GM10266 (cell line): ENCODE results near the gene KIAA0753.

Source experiments
- DNase-seq: peaks from one replicate; pipeline ENCODE4 v3.0.0; 2012; ENCODE audit errors: extremely low spot score
- TF ChIP-seq, protein P1 (sequence below): IDR thresholded peaks from 2 replicates; pipeline ENCODE4 v1.5.1; 2012; ENCODE audit warnings: mild to moderate bottlenecking, low read depth; ENCODE audit not compliant: control insufficient read depth, insufficient read depth; ENCODE audit errors: missing control alignments

The KIAA0753 gene

DNA sequence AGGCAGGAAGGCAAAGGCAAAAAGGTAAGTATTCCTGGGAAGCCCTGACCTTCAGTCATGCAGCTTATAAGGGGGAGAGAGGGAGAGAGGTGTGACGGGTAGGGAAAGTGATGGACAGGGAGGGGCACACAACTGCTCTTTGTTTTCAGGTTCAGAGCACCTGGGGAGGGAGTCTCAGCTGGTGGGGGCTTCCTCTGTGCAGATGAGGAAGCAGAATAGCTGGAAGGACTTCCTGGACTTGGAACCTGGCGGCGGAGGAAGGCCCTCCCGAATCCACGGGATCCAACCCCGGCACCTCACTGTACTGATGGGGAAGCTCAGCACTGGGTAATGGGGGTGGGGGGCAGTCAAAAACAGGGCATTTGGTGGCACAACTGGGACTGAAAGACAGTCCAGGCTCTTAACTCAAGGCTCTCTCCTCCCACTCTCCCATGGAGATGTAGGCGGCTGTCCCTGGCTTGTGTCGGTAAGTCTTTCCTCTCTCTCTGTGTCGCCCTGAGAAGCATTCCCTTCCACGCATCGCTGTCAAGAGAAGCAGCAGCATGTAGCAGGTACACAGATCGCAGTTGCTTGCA, 72.2 kb downstream of the KIAA0753 start:
- no peak for DNase-seq
- TF ChIP-seq, protein P1, sequence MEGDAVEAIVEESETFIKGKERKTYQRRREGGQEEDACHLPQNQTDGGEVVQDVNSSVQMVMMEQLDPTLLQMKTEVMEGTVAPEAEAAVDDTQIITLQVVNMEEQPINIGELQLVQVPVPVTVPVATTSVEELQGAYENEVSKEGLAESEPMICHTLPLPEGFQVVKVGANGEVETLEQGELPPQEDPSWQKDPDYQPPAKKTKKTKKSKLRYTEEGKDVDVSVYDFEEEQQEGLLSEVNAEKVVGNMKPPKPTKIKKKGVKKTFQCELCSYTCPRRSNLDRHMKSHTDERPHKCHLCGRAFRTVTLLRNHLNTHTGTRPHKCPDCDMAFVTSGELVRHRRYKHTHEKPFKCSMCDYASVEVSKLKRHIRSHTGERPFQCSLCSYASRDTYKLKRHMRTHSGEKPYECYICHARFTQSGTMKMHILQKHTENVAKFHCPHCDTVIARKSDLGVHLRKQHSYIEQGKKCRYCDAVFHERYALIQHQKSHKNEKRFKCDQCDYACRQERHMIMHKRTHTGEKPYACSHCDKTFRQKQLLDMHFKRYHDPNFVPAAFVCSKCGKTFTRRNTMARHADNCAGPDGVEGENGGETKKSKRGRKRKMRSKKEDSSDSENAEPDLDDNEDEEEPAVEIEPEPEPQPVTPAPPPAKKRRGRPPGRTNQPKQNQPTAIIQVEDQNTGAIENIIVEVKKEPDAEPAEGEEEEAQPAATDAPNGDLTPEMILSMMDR = no peak

DNA sequence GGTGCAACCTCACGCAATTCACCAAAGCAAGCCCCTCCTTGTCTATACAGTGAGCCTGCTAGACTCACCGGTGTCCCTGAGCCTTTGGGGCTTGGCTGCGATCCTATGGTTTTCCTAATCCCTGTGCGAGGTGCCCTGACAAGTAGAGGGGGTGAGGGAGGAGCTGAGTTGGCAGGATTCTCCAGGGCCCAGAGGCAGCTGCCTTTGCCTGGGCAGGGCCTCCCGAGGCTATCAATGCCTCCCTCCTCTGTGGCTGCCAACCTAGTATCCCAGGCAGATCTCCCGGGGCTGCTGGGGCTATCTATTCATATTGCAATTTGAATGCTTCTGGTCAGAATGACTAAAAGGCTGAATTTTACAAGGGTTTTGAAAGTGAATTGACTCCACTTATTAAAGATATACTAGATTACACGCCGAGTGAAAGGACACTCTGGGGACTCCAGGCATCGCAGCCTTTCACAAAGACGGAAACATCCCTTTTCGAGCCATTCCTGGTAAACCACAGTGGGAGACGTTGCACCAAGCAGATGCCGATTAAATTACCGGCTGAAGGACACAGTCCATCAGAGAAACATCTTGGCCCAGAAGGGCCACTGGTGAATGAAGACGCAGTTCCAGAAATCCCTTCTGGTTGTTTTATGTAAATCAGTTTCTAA, 72.9 kb downstream of the KIAA0753 start:
- TF ChIP-seq, protein P1 = no peak
- DNase-seq = no peak

DNA sequence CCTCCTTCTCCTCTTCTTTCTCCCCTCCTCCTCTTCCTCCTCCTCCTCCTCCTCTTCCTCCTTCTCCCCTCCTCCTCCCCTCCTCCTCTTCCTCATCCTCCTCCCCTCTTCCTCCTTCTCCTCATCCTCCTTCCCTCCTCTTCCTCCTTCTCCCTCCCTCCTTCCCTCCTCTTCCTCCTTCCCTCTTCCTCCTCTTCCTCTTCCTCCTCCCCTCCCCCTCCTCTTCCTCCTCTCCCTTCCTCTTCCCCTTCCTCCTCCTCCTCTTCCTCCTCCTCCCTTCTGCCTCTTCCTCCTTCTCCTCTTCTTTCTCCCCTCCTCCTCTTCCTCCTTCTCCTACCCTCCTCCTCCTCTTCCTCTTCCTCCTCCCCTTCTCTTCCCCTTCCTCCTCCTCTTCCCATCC, 79.1 kb downstream of the KIAA0753 start:
- DNase-seq = no peak
- TF ChIP-seq, protein P1 = no peak

DNA sequence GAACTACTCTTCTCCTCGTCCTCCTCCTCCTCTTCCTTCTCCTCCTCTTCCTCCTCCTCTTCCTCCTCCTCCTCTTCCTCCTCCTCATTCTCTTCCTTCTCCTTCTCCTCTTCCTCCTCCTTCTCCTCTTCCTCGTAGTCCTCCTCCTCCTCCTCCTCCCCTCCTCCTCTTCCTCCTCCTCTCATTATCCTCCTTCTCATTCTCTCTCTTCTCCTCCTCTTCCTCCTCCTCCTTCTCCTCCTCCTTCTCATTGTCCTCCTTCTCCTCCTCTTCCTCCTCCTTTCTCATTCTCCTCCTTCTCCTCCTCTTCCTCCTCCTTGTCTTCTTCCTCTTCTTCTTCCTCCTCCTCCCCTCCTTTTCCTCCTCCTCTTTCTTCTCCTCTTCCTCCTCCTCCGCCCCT, 80.0 kb downstream of the KIAA0753 start:
- no peak for DNase-seq
- TF ChIP-seq, protein P1 = no peak

DNA sequence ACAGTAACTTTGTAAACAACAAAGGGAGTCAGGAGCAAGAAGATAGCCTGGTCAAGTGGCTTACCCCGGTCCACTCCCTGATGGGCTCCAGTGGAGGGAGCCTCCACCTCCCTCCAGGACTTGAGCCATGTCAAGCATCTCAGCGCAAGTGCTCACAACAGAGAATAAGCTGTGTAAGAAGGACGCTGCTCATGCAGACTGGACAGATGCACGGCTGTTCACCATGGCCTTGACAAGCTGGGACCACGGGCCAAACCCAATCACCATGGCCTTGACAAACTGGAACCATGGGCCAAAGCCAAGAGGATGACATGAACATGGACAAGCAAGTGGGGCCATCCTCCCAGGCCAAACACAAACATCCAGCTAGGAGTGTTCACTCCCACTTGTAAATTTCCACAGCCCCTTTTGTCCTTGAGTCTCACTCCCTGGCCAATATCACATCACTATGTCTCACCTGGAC, 80.7 kb downstream of the KIAA0753 start:
- TF ChIP-seq, protein P1 = no peak
- no peak for DNase-seq

DNA sequence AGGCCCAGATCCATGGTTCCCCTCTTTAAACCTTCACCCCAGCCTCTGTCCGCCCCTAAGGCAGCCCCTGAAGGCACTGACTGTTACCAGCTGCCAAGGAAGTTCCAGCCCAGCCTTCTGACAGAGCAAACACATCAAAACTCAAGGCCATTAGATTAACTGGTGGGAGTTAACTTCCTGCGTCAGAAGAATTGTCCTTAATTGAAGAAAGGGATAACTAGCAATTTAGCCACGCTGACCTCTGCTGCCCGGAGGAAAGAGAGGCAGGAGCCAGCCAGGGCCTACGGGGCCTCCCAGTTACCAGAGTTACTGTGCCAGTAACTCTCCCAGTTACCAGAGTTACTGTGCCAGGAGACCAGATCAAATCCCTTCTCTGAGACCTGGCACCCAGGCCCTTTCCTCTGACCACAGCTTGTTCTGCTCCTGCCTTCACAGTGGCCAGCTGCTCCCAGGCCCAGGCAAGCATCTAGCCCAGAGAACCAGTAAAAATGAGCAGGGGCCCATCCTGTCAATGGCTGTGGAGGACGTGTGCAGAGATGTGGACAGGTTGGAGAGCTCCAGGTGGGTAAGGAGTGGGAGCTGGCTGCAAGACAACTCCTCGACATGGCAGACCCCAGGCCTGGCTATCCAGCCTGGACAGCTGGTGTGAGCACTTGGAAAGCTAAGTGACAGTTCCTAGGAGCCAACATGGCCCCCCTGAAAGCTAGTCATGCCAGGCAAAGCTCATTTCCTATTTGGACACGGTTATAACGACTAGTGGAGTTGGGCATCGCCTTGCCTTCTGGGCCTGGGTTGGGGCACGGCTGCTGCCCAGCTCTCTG, 81.4 kb downstream of the KIAA0753 start:
- TF ChIP-seq, protein P1 = no peak
- no peak for DNase-seq
